HG03575 (cell line): ENCODE measurements around the gene SPRING1.

ENCODE experiments used
- ATAC-seq: cut with Tn5 transposase; IDR thresholded peaks from one replicate; pipeline ENCODE4 v1.9.1; 2021; ENCODE audit not compliant: unreplicated experiment, insufficient number of reproducible peaks, low FRiP score; ENCODE audit errors: extremely low read depth

The SPRING1 gene

DNA sequence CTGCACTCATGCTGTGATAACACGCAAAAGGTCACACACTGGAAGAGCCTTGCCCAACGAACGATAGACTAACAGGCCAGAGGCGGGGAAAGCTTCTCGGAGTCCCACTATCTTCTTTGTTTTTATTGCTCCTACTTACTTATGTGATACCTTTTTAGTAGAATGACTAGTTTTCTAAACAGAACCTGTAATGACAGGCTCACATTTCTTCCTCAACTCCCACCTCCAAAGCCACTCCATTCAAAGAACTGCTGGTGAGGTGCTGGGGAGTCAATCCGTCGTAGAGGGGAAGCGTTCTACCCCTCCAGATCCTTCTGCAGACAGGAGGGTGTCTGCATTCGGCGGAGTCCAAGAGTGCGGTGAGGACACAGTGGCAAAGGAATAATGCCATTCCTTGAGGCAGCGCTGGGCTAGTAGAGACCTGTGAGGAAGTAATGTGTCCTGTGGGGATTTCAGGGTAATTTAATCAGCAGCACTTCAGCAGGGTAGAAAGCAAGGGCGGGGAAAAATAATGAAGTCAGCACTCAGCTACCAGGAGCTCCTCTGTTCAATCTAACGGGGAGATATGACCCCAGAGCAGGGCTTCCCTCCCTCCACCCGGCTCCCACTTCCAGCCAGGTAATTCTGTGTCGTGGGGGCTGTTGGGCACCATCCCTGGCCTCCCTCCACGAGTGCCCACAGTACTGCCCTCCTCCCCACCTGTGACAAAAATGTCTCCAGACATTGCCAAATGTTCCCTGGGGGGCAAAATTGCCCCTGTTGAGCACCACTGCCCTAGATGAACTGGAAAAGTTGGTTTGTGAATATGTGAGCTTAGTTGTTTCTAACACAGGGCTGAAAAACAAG, 25.2 kb downstream of the SPRING1 start:
- ATAC-seq: no peak

DNA sequence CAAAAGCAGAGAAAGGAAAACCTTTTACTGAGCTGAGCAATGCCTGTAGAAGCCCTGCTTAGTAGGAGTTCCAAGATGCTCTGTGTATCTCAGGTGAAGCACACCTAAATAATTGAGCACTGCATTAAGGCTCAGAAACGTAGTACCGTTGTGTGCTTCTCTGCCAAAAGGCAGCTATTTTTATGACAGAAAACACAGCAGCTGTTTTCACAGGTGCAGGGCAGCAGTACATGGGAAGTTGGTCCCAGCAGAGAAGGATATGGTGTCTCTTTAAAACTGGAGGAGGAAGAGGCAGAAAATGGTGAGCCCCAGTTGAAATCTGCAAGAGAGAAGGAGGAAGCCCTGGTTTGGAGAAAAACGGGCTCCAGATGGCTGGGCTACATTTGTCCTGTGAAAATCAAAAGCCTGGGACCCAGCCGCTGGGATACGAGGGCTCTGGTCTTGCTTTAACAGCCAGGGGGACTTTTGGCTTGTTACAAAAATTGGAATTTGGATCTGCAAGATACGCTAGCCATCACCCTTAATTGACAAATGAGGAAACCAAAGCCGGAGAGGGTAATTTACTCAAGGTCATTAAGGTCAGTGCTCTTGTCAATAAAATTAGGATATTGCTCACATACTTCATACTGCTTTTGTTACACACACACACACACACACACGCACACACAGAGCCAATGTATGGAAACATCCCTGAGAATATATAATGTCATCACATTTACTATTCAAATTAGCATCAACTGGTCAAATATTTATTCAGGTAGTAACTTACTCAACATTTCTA, 27.3 kb downstream of the SPRING1 start:
- ATAC-seq: no peak

DNA sequence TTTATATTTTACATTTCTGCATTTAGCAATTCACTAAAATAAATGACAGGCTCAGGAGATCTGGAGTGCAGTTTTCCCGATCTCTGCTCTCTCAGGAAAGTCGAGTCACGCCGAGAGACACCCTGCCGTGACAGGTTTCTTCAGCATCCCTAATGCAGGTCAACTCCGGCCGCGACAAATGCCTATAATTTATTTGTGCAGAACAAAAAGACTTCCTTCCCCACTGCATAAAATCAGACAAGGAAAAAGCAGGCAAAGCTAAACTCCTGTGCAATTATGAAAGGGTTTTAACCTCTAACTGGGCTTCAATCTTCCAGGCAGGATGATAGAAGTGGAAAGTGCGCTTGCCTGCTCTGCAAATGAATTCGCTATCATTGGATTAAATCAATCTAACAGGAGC, 28.1 kb downstream of the SPRING1 start:
- ATAC-seq: no peak

DNA sequence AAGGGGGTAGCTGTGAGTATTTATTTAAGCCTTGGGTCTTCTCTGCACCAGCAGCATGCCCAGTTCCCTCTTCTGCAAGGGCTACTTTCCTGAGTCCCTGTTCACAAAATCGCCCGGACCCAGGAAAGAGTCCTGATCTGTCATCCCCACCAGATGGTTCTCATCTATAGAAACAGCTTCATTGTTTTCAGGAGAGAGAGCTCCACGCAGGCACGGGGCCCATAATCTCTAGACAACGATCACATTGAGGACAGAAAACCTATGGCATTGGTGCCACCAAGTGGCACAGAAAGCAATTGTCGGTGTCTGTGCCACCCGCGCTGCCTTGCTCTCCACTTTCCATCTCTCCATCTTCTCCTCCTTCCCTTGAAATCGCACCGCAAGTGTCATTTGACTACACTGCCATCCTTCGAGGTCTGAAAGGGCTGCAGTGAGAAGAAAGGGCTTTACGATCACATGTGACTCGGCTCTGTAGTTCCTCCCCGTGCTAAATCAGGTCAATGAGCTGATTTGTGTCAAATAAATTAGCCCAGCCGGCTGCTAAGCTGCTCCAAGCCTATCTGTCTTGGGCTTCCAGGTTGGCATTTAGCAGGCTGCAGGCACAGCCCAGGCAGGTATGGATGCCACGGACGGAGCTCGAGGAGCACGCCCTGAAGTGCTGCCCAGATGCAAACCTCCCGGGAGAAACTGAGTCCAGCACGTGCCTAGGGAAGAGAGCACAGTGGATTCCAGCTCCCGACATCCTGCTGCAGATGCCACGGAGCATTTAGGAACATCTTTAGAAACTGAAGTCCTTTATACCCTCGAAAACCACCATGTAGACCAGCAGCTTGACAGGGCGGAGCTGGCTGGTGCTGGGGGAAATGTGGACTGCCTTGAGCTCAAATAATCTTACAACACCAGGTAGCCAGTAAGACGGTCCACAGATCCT, 28.8 kb downstream of the SPRING1 start:
- no peak for ATAC-seq

DNA sequence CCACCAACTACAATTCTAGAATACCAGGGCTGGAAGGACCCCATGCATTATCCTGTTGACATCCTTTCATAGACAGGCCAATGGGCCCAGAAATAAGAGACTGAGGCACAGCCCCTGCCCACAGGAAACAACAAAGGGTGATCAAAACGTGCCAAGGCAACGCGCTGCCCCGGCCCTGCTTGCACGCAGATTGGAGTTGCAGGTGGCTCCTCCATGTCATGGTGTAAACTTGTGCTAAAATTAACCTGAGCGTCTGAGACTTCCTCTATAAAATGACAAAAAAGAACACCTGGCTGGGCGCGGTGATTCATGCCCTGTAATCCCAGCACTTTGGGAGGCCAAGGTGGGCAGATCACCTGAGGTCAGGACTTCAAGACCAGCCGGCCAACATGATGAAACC, 30.1 kb downstream of the SPRING1 start:
- no peak for ATAC-seq

DNA sequence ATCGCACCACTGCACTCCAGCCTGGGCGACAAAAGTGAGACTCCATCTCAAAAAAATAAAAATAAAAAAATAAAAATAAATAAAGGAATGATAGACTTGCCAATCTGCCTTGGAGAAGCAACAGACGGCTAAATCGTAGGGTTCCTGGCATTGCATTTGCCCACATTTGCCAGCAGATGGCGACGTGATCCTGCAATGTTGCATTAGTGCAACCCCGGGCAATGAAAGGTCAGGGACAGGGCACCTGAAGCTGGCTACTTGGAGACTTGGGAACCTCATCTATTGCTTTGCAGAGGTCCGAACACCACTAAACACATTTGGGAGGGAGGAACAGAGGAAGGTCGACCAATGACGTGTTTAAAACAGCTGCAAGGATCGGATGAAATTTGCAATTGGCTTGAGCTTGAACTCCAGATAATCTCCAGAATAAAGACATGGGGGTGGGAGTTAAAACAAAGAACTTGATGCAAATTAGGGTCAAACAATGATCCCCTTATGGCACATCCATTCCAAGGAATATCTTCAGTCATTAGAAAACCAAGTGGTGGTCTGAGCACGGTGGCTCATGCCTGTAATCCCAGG, 34.6 kb downstream of the SPRING1 start:
- ATAC-seq: no peak

DNA sequence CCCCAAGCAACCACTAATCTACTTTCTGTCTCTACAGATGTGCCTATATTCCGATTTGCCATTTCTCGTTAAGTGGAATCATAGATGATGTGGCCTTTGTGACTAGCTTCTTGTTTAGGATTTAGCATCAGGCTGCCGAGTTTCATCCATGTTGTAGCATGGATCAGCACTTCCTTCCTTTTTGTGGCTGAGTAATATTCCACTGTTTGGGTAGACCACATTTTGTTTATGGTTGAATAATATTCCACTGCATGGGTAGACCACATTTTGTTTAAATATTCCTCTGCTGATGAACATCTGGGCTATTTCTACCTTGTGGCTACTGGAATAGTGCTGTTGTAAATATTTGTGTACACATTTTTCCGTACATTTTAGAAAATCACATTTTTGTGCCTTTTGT, 36.4 kb downstream of the SPRING1 start:
- no peak for ATAC-seq

DNA sequence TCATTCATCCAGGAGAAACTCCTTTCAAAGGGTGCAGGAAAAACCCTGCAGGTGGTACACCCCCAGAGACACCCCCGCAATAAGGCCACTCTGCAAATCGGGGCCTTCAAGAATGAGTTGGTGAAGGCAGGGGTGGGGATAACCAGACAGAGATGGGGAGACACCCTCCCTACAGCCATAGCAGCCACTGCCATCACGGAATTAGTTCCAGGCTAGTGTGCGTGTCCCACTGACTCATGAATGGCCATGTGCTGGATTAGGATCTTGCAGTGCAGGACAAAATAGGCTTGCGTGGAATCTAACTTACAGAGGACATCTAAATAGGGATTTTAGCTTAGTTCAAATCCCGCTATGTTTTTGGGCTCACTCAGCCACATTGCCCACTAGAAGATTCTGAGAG, 37.8 kb downstream of the SPRING1 start:
- ATAC-seq: no peak

DNA sequence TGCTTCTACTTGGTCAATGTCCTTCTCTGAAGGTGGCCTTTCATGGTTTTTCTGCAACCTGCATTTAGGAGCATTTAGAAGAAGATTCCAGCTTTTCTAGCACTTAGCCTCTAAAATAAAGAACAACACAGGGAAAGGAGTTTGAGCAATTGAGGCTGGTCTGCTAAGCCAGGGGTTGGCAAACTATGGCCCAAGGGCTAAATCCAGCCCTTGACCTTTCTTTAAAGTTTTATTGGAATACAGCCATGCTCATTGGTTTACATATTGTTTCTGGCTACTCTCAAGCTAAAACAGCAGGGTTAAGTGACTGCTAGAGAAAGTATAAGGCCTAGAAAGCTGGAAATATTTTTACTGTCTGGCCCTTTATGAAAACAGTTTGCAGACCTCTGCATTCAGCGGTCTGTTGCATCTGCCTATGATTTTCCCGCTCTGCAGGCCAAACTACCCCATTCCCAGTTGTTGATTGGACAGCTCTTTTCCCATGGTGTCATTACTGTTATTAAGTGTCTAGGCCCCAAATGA, 39.3 kb downstream of the SPRING1 start:
- no peak for ATAC-seq

DNA sequence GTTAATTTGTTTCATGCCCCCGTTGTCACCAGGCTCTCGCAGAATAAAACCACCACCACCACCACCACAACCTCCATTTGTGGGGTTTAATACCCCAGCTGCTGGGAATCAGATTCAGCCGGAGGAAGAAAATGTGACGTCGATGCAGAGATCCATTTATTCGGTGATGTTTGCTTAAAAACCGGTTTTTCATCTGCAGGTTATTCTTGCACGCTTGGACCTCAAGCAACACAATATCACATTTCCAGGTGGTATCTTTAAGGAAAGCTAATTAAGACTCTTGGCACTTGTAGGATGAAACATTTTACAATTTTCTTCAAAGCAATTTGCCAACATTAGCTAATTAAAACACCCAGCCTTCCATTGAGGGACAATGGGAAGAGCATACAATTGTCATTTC, 39.8 kb downstream of the SPRING1 start:
- ATAC-seq: no peak

DNA sequence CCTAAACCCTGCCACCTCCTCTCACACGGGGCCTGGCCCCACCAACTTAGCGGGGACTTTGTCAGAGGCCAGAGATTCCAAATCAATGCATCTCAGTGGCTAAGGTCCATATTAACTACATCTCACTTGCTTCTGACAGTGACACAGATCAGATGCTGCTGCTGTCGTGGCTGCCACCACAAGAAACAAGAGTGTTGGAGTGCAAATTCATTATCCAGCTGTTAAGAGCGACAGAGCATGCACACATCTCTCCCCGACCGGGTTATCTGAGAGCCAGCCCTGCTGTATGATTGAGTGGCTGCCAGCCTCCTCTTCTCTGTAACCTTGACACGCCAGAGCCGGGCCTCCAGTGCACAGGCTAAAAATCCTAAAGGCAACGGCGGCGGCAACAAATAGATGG, 40.2 kb downstream of the SPRING1 start:
- ATAC-seq: no peak

DNA sequence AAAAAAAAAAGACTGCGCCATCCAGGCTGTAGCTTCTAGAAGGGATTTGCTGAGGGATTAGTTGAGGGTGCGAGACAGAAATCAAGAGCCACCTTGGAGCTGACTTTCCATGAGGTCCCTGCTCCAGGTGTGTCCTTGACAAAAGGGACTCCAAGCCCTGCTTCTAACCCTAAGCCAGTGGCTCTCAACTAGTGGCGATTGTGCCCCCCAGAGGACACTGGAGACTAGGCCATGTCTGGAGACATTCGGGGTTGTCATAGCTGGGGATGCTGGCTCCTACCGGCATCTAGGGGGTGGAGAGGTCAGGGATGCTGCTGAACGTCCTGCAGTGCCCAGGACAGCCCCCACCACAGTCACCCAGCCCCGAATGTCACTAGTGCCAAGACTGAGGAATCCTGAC, 40.6 kb downstream of the SPRING1 start:
- ATAC-seq: no peak

DNA sequence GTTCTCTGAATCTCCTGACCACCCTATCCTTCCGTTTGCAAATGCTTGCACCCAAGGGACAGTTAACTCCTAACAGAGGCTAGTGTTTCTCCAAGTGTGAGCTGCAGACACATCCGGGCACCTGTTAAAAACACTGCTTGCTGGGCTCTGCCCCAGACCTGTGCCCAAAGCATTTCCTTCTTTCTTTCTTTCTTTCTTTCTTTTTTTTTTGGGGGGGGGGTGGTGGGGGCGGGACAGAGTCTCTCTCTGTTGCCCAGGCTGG, 42.5 kb downstream of the SPRING1 start:
- no peak for ATAC-seq

DNA sequence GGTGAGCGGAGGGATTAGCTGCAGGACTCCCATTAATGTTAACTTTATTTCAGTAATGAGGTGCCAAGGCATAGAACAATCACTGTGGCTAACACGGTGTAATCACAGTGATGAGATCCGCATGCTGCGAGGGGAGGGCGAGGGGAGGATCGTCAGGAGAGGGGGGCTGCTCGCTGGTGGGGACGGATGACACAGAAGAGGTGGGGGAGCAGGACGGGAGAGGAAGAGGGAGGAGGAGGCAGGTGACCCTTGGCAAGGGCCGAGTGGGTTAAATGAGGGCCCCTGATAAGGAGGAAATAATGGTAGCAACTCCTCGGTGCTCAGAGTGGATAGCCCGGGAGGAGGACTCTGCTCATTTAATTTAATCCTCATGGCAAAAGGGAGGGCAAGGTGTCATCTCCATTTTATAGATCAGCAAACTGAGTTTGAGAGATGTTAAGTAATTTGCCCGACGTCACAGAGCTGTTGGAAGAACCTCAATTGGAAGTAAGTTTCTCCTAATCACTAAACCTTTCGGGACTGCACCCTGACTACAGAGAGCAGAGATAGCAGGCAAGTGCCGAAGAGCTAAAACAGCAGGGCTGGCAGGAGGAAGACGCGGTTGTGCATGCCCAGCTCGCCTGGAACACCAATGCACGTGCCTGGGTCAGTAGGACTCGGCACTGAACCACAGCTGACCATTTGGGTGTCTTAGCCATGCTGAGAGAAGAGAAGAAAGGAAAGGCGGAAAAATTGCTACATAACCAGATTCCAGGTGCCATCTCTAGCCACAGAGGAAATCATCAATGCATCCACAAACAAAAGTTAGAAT, 43.0 kb downstream of the SPRING1 start:
- no peak for ATAC-seq

DNA sequence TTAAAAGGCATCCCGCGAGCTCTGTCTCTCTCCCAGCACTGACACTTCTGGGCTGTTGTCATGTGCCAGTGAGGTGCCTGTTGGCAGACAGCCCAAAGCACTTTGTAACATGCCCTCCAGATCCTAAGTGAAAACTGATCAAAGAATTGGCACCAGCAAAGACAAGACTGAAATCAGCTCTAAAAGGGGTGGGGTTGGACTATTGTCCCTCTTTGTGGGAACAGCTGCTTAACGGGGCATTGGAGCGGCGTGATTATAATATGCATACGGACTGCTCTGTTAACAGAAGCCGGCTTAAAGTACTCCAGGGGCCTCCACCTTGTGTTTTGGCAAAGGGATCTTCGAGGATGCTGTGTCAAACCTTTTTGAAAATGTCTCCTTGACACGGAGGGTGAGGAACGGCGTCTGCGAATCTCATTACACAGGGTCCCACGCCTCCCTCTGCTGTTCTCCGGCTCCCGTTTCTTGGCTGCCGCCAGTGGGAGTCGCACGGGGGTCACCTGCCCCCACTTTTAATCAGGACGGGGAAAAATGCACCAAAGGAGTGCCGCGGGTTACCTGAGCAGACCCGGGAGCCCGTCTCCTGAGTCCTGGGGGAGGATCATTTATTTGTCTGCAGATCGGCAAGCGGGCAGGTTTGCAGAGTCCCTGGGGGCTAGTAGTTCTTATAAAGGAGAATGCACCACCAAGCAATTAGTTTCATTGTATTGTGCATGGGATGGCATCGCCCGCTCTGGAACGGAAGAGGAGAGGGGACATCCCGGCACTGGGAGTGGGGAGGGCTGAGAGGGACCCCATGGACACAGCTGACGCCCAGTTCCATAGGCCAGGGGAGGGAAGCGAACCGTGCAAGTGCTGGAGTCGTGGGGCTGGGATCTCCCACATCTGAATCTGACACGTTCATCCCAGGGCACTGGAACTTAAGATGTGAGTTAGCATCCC, 44.3 kb downstream of the SPRING1 start:
- no peak for ATAC-seq

DNA sequence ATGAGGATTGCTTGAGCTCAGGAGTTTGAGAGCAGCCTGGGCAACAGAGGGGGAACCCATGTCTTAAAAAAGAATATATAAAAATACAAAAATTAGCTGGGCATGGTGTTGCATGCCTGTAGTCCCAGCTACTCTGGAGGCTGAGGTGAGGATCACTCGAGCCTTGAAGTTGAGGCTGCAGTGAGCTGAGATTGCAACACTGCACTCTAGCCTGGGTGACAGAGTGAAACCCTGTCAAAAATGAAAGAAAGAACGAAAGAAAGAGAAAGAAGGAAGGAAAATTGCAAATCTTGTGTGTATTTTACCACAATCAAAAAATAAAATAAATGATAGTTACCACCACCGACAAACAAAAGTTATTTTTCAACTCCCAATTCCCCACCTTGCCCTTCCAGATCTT, 45.3 kb downstream of the SPRING1 start:
- no peak for ATAC-seq

DNA sequence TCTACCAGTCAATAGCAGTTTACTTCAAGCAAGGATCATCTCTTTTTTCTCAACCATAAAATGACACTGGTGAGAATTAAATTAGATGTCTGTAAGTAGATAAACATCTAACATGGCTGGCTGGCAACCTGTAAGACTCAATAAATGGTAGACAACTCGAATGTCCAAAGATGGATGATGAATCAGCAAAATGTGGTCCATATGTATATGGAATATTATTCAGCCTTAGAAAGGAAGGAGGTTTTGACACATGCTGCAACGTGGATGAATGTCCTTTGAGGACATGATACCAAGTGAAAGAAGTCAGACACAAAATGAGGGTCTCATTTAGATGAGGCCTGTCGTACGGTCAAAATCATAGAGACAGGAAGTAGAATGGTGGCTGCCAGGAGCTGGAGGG, 46.2 kb downstream of the SPRING1 start:
- no peak for ATAC-seq
